Astrocyte (in vitro differentiated cells and primary cell): Measurements from ENCODE around the gene DDX47. TPM values are rescaled to one million over a fixed set of nuclear protein-coding genes. Genes with fewer than 3 reads are reported as not detected.
A peak's percentile ranks its signal among the peaks of the same experiment; 100 is the strongest.

Experiments
- DNase-seq: peaks from one replicate; pipeline ENCODE4 v3.0.0-alpha.2; 2010; ENCODE audit warnings: low read depth
- FAIRE-seq: peaks from 2 replicates; lab custom pipeline; 2011; peaks lifted over from hg19 to GRCh38; lab: Jason Lieb, UNC
- H2AFZ ChIP-seq: 2 replicates; pipeline ENCODE4 v1.6.0; 2012; ENCODE audit warnings: low read depth, low read length, inconsistent platforms
- H3K27ac ChIP-seq: 2 replicates; pipeline ENCODE4 v1.5.1; 2011; ENCODE audit warnings: low read depth, low read length, inconsistent platforms
- H3K27me3 ChIP-seq: 2 replicates; pipeline ENCODE4 v1.6.0; 2011; ENCODE audit warnings: low read length, inconsistent platforms; ENCODE audit not compliant: insufficient read depth
- H3K36me3 ChIP-seq: 2 replicates; pipeline ENCODE4 v1.5.1; 2011; ENCODE audit warnings: low read length, inconsistent platforms; ENCODE audit not compliant: insufficient read depth
- H3K4me1 ChIP-seq: 2 replicates; pipeline ENCODE4 v1.5.1; 2011; ENCODE audit warnings: low read length, inconsistent platforms; ENCODE audit not compliant: insufficient read depth
- H3K4me2 ChIP-seq: 2 replicates; pipeline ENCODE4 v1.6.0; 2012; ENCODE audit warnings: low read length, inconsistent platforms
- H3K4me3 ChIP-seq: 2 replicates; pipeline ENCODE4 v1.5.1; 2011; ENCODE audit warnings: low read depth, mild to moderate bottlenecking, low read length, inconsistent platforms; ENCODE audit not compliant: insufficient read depth
- H3K79me2 ChIP-seq: 2 replicates; pipeline ENCODE4 v1.6.0; 2012; ENCODE audit warnings: mild to moderate bottlenecking, low read length, inconsistent platforms; ENCODE audit not compliant: insufficient read depth
- H3K9ac ChIP-seq: 2 replicates; pipeline ENCODE4 v1.6.0; 2012; ENCODE audit warnings: mild to moderate bottlenecking, low read length, inconsistent platforms
- H3K9me3 ChIP-seq: 2 replicates; pipeline ENCODE4 v1.5.1; 2012; ENCODE audit warnings: low read depth, mild to moderate bottlenecking, low read length, inconsistent platforms; ENCODE audit not compliant: insufficient read depth
- H4K20me1 ChIP-seq: 2 replicates; pipeline ENCODE4 v1.6.0; 2012; ENCODE audit warnings: low read length, inconsistent platforms; ENCODE audit not compliant: insufficient read depth
- H3K27ac Mint-ChIP-seq: one replicate; pipeline ENCODE4 v1.8.0; 2021; ENCODE audit warnings: mild to moderate bottlenecking, mixed read lengths; ENCODE audit not compliant: unreplicated experiment
- H3K27me3 Mint-ChIP-seq: one replicate; pipeline ENCODE4 v1.8.0; 2021; ENCODE audit warnings: low read depth, mixed read lengths; ENCODE audit not compliant: unreplicated experiment
- H3K36me3 Mint-ChIP-seq: one replicate; pipeline ENCODE4 v1.8.0; 2021; ENCODE audit warnings: low read depth, mixed read lengths; ENCODE audit not compliant: unreplicated experiment
- H3K4me1 Mint-ChIP-seq: one replicate; pipeline ENCODE4 v1.8.0; 2021; ENCODE audit warnings: low read depth, mixed read lengths; ENCODE audit not compliant: unreplicated experiment
- H3K4me3 Mint-ChIP-seq: one replicate; pipeline ENCODE4 v1.8.0; 2021; ENCODE audit warnings: mild to moderate bottlenecking, moderate library complexity, mixed read lengths; ENCODE audit not compliant: unreplicated experiment
- H3K9me3 Mint-ChIP-seq: one replicate; pipeline ENCODE4 v1.8.0; 2021; ENCODE audit warnings: mild to moderate bottlenecking, mixed read lengths; ENCODE audit not compliant: unreplicated experiment
- EZH2 ChIP-seq: IDR thresholded peaks from 2 replicates; pipeline ENCODE4 v1.6.1; 2012; ENCODE audit warnings: mild to moderate bottlenecking, low read length, inconsistent platforms; ENCODE audit not compliant: insufficient read depth
- total RNA-seq: library from RNA; stranded (reverse); gene quantifications from 2 replicates; pipeline ENCODE4 v1.2.1, GENCODE V29; 2021
- TF ChIP-seq, protein P1 (sequence below): IDR thresholded peaks from 2 replicates; pipeline ENCODE4 v1.5.1; 2011; ENCODE audit warnings: low read depth, mild to moderate bottlenecking, inconsistent platforms, low read length, moderate library complexity; ENCODE audit not compliant: insufficient read depth

Gene DDX47
- total RNA-seq, 1 donor from 2014 or later = 62.1 TPM

DNA sequence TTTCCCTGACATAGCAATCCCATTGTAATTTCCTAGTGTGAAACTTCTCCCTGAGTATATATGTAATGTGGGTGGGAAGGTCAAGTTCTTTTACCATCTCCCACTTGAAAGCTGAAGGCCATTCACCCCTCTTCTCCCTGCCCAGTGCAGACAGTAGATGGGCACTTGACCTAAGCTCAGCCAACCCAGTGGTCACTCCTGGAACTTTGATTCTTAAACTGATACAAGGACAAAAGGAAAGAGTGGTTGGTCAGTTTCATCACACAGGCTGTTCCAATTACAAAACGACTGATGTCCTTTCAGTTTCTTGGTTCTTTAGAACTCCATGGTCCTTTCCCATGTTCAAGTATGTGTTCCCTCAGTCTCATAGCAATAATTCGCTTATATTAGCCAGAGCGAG is 36.1 kb upstream of the DDX47 start:
- H3K4me1 ChIP-seq = peaks cover 10% of the 10 kb centered on the region
- H3K27me3 ChIP-seq = no peaks in the 10 kb centered on the region
- Mint-ChIP-seq H3K4me1 (peaks cover 4% of the 10 kb centered on the region), H3K27ac (no peak overlapping the region), H3K4me3 (no peak overlapping the region), H3K27me3 (no peaks in the 10 kb centered on the region), H3K36me3 (no peaks in the 10 kb centered on the region), H3K9me3 (no peaks in the 10 kb centered on the region)
- no peaks in the 10 kb centered on the region for H3K79me2 ChIP-seq
- H3K27ac ChIP-seq = no peak overlapping the region
- DNase-seq (no peak), FAIRE-seq (no peak)
- no peak overlapping the region for H2AFZ ChIP-seq
- H4K20me1 ChIP-seq = no peaks in the 10 kb centered on the region
- H3K9ac ChIP-seq = no peak overlapping the region
- no peaks in the 10 kb centered on the region for H3K36me3 ChIP-seq
- H3K9me3 ChIP-seq = no peaks in the 10 kb centered on the region
- H3K4me2 ChIP-seq = no peak overlapping the region
- no peak for TF ChIP-seq EZH2
- TF ChIP-seq, protein P1, sequence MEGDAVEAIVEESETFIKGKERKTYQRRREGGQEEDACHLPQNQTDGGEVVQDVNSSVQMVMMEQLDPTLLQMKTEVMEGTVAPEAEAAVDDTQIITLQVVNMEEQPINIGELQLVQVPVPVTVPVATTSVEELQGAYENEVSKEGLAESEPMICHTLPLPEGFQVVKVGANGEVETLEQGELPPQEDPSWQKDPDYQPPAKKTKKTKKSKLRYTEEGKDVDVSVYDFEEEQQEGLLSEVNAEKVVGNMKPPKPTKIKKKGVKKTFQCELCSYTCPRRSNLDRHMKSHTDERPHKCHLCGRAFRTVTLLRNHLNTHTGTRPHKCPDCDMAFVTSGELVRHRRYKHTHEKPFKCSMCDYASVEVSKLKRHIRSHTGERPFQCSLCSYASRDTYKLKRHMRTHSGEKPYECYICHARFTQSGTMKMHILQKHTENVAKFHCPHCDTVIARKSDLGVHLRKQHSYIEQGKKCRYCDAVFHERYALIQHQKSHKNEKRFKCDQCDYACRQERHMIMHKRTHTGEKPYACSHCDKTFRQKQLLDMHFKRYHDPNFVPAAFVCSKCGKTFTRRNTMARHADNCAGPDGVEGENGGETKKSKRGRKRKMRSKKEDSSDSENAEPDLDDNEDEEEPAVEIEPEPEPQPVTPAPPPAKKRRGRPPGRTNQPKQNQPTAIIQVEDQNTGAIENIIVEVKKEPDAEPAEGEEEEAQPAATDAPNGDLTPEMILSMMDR = no peak
- no peak overlapping the region for H3K4me3 ChIP-seq

DNA sequence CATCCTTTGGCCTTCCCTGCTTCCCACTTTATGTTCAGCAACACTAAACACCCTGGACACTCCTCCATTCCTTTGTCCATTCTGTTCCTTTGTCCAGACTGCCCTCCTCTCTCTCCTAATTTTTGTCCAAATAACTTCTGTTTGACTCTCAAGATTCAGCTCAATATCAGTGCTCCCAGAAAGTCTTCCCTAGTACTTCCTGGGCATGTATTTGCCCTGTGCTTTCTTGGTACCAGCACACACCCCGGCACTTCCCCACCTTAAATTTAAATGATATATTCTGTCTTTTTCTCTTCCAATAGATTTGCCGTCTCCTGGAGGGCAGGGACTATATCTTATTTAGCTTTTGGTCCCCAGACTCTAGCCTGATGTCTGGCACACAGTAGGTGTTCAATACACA is 34.1 kb upstream of the DDX47 start:
- no peak overlapping the region for H3K27ac Mint-ChIP-seq

DNA sequence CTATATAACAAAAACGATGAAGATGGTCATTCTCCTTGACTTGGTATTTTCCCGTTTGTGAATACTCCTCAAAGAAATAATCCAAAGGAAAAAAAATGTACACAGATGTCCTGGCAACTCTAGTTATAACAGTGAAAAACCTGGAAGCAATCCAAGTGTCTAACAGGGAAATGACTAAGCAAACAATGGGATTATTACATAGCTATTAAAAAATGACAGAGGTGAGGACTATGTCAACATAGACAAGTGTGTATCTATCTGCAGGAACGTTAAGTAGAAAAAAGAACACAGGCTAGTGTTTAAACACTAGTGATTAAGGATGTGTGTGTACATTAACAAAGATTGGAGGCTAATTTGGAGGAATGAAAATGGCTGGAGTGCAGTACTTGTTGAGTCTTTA is 33.6 kb upstream of the DDX47 start:
- no peaks in the 10 kb centered on the region for H3K27me3 Mint-ChIP-seq
- H3K4me3 Mint-ChIP-seq = no peak overlapping the region
- TF ChIP-seq, protein P1 = no peak
- TF ChIP-seq EZH2 = no peak
- peak overlapping the region; percentile 63 for H3K27ac Mint-ChIP-seq
- peak; percentile 73 for FAIRE-seq
- Histone ChIP-seq H3K9me3 (no peaks in the 10 kb centered on the region), H4K20me1 (no peaks in the 10 kb centered on the region), H2AFZ (no peak overlapping the region), H3K9ac (no peak overlapping the region), H3K4me1 (peaks cover 10% of the 10 kb centered on the region), H3K36me3 (no peaks in the 10 kb centered on the region), H3K27ac (no peak overlapping the region), H3K79me2 (no peaks in the 10 kb centered on the region), H3K27me3 (no peaks in the 10 kb centered on the region), H3K4me3 (no peak overlapping the region), H3K4me2 (peak overlapping the region; percentile 53)
- no peaks in the 10 kb centered on the region for H3K36me3 Mint-ChIP-seq
- peaks cover 3% of the 10 kb centered on the region for H3K9me3 Mint-ChIP-seq
- DNase-seq = peak; percentile 85
- H3K4me1 Mint-ChIP-seq = peaks cover 4% of the 10 kb centered on the region

More for the DNA sequence above, 34.1 kb upstream of the DDX47 start:
- H4K20me1 ChIP-seq = no peaks in the 10 kb centered on the region
- no peak for TF ChIP-seq EZH2
- TF ChIP-seq, protein P1 = no peak
- H2AFZ ChIP-seq = peak overlapping the region; percentile 13
- DNase-seq (no peak), FAIRE-seq (no peak)
- no peak overlapping the region for H3K27ac ChIP-seq
- H3K4me1 ChIP-seq = peaks cover 10% of the 10 kb centered on the region
- no peak overlapping the region for H3K4me3 ChIP-seq
- no peak overlapping the region for H3K9ac ChIP-seq
- H3K27me3 ChIP-seq = no peaks in the 10 kb centered on the region
- no peaks in the 10 kb centered on the region for H3K79me2 ChIP-seq
- Mint-ChIP-seq H3K36me3 (no peaks in the 10 kb centered on the region), H3K27me3 (no peaks in the 10 kb centered on the region), H3K9me3 (peaks cover 1% of the 10 kb centered on the region), H3K4me3 (no peak overlapping the region), H3K4me1 (peaks cover 4% of the 10 kb centered on the region)
- H3K9me3 ChIP-seq = no peaks in the 10 kb centered on the region
- H3K36me3 ChIP-seq = no peaks in the 10 kb centered on the region
- peak overlapping the region; percentile 53 for H3K4me2 ChIP-seq
